MM.1S (cell line): Measurements from ENCODE around the gene TXNDC11.

Source experiments
- EZH2phosphoT487 ChIP-seq: fragments of 300-600 bp; sonication (generic); IDR thresholded peaks from 2 replicates; pipeline ENCODE4 v1.6.1; 2018; ENCODE audit warnings: antibody characterized with exemption, low read length
- TF ChIP-seq, protein P1 (sequence below): fragments of 300-600 bp; sonication (generic); IDR thresholded peaks from 2 replicates; pipeline ENCODE4 v1.5.1; 2016; ENCODE audit warnings: antibody characterized with exemption, low read length, mixed read lengths

- no peak for TF ChIP-seq EZH2phosphoT487
- TF ChIP-seq, protein P1, sequence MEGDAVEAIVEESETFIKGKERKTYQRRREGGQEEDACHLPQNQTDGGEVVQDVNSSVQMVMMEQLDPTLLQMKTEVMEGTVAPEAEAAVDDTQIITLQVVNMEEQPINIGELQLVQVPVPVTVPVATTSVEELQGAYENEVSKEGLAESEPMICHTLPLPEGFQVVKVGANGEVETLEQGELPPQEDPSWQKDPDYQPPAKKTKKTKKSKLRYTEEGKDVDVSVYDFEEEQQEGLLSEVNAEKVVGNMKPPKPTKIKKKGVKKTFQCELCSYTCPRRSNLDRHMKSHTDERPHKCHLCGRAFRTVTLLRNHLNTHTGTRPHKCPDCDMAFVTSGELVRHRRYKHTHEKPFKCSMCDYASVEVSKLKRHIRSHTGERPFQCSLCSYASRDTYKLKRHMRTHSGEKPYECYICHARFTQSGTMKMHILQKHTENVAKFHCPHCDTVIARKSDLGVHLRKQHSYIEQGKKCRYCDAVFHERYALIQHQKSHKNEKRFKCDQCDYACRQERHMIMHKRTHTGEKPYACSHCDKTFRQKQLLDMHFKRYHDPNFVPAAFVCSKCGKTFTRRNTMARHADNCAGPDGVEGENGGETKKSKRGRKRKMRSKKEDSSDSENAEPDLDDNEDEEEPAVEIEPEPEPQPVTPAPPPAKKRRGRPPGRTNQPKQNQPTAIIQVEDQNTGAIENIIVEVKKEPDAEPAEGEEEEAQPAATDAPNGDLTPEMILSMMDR, result no peak
Measured at GRCh38 chr16:11696266-11697012, 46.2 kb downstream of the TXNDC11 start.
